ENCODE results near the gene GGPS1. TPM values are rescaled to one million over a fixed set of nuclear protein-coding genes. Genes with fewer than 3 reads are reported as not detected.

Gene GGPS1
- total RNA-seq, 1 donor = 22.4 TPM

DNA sequence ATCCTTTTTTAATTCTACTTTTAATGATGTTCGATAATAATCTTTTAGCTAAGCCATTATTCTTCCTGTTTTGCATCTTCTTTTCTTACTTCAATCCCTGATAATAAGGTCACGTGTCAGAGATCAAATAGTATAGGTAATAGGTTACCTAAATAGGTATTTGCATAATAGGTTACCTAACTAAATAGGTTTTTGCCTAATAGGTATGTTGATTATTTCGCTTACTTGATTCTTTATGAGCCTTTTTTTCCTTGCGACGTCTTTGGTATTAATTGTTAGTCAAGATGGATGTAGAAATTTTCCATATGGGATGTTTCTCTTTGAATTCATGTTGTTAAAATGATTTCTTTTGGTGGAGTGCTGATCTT, 2.5 kb downstream of the GGPS1 start:
- TF ChIP-seq, protein P1, sequence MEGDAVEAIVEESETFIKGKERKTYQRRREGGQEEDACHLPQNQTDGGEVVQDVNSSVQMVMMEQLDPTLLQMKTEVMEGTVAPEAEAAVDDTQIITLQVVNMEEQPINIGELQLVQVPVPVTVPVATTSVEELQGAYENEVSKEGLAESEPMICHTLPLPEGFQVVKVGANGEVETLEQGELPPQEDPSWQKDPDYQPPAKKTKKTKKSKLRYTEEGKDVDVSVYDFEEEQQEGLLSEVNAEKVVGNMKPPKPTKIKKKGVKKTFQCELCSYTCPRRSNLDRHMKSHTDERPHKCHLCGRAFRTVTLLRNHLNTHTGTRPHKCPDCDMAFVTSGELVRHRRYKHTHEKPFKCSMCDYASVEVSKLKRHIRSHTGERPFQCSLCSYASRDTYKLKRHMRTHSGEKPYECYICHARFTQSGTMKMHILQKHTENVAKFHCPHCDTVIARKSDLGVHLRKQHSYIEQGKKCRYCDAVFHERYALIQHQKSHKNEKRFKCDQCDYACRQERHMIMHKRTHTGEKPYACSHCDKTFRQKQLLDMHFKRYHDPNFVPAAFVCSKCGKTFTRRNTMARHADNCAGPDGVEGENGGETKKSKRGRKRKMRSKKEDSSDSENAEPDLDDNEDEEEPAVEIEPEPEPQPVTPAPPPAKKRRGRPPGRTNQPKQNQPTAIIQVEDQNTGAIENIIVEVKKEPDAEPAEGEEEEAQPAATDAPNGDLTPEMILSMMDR (IDR thresholded peaks at IDR 0.05; ENCODE audit: extremely low read depth, low read depth, low read length) = no peak
- peaks cover 18% of the 10 kb centered on the region for H4K20me1 ChIP-seq (ENCODE audit: insufficient read depth, low read length)
- H3K79me2 ChIP-seq (ENCODE audit: insufficient read depth, low read length) = peaks cover 82% of the 10 kb centered on the region
- peaks cover 16% of the 10 kb centered on the region for H3K4me1 ChIP-seq (ENCODE audit: insufficient read depth, low read length)
- no peaks in the 10 kb centered on the region for H3K9me3 ChIP-seq (ENCODE audit: low read depth, low read length)
- H3K27me3 ChIP-seq (ENCODE audit: insufficient read depth, low read length) = no peaks in the 10 kb centered on the region
- H3K36me3 ChIP-seq (ENCODE audit: insufficient read depth, low read length) = peaks cover 6% of the 10 kb centered on the region
- DNase-seq (ENCODE audit: insufficient read length, low spot score, missing footprints) = no peak
- H3K4me2 ChIP-seq (ENCODE audit: insufficient read depth, low read length) = peak overlapping the region; percentile 93
- H3K27ac ChIP-seq (ENCODE audit: low read depth, low read length) = no peak overlapping the region
- H2AFZ ChIP-seq (ENCODE audit: low read length) = no peak overlapping the region
- no peak overlapping the region for H3K4me3 ChIP-seq (ENCODE audit: insufficient read depth, low read length)

DNA sequence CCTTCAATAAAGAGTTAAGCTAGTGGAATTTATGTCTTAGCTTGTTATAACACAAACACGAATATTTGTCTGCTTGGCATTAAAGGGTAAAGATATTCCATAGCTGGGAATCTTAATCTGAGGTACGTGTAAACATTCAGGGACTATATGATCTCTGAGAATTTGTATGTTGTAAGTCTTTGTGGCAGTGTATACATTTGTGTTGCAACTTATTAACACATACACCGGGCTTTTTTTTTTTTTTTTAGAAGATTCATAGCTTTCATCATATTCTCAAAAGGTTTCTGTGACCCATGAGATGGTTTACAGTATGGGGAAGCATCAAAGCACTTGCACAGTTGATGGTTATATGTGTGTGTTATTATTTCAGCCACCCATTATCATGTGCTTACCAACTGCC, 3.0 kb downstream of the GGPS1 start:
- H3K4me2 ChIP-seq (ENCODE audit: insufficient read depth, low read length) = peak overlapping the region; percentile 93
- no peaks in the 10 kb centered on the region for H3K27me3 ChIP-seq (ENCODE audit: insufficient read depth, low read length)
- H3K36me3 ChIP-seq (ENCODE audit: insufficient read depth, low read length) = peaks cover 9% of the 10 kb centered on the region
- no peaks in the 10 kb centered on the region for H3K9me3 ChIP-seq (ENCODE audit: low read depth, low read length)
- TF ChIP-seq, protein P1 (IDR thresholded peaks at IDR 0.05; ENCODE audit: extremely low read depth, low read depth, low read length) = no peak
- H3K27ac ChIP-seq (ENCODE audit: low read depth, low read length) = no peak overlapping the region
- peaks cover 78% of the 10 kb centered on the region for H3K79me2 ChIP-seq (ENCODE audit: insufficient read depth, low read length)
- no peak overlapping the region for H3K4me3 ChIP-seq (ENCODE audit: insufficient read depth, low read length)
- peaks cover 12% of the 10 kb centered on the region for H3K4me1 ChIP-seq (ENCODE audit: insufficient read depth, low read length)
- DNase-seq (ENCODE audit: insufficient read length, low spot score, missing footprints) = no peak
- H4K20me1 ChIP-seq (ENCODE audit: insufficient read depth, low read length) = peaks cover 13% of the 10 kb centered on the region
- no peak overlapping the region for H2AFZ ChIP-seq (ENCODE audit: low read length)

- Histone ChIP-seq H2AFZ (ENCODE audit: low read length) (no peak overlapping the region), H3K4me2 (ENCODE audit: insufficient read depth, low read length) (peak overlapping the region; percentile 46), H3K27me3 (ENCODE audit: insufficient read depth, low read length) (no peaks in the 10 kb centered on the region), H4K20me1 (ENCODE audit: insufficient read depth, low read length) (no peaks in the 10 kb centered on the region), H3K4me3 (ENCODE audit: insufficient read depth, low read length) (no peak overlapping the region), H3K79me2 (ENCODE audit: insufficient read depth, low read length) (peaks cover 45% of the 10 kb centered on the region), H3K27ac (ENCODE audit: low read depth, low read length) (no peak overlapping the region), H3K36me3 (ENCODE audit: insufficient read depth, low read length) (peaks cover 28% of the 10 kb centered on the region), H3K4me1 (ENCODE audit: insufficient read depth, low read length) (no peaks in the 10 kb centered on the region), H3K9me3 (ENCODE audit: low read depth, low read length) (no peaks in the 10 kb centered on the region)
- TF ChIP-seq, protein P1 (IDR thresholded peaks at IDR 0.05; ENCODE audit: extremely low read depth, low read depth, low read length) = no peak
- no peak for DNase-seq (ENCODE audit: insufficient read length, low spot score, missing footprints)
Observed at GRCh38 chr1:235336903-235337302, 8.5 kb downstream of the GGPS1 start.

GRCh38 chr1:235339746-235340145, 11.4 kb downstream of the GGPS1 start:
- no peaks in the 10 kb centered on the region for H4K20me1 ChIP-seq (ENCODE audit: insufficient read depth, low read length)
- H3K79me2 ChIP-seq (ENCODE audit: insufficient read depth, low read length) = peaks cover 16% of the 10 kb centered on the region
- no peak for DNase-seq (ENCODE audit: insufficient read length, low spot score, missing footprints)
- peaks cover 39% of the 10 kb centered on the region for H3K36me3 ChIP-seq (ENCODE audit: insufficient read depth, low read length)
- TF ChIP-seq, protein P1 (IDR thresholded peaks at IDR 0.05; ENCODE audit: extremely low read depth, low read depth, low read length) = no peak
- no peaks in the 10 kb centered on the region for H3K27me3 ChIP-seq (ENCODE audit: insufficient read depth, low read length)
- no peak overlapping the region for H2AFZ ChIP-seq (ENCODE audit: low read length)
- H3K4me3 ChIP-seq (ENCODE audit: insufficient read depth, low read length) = no peak overlapping the region
- no peaks in the 10 kb centered on the region for H3K9me3 ChIP-seq (ENCODE audit: low read depth, low read length)
- H3K27ac ChIP-seq (ENCODE audit: low read depth, low read length) = no peak overlapping the region
- no peak overlapping the region for H3K4me2 ChIP-seq (ENCODE audit: insufficient read depth, low read length)
- H3K4me1 ChIP-seq (ENCODE audit: insufficient read depth, low read length) = no peaks in the 10 kb centered on the region

Measured in osteoblast (primary cell).